HUDEP-2 (cell line): ENCODE results near the gene GALM.
"Not testable (repeated sequence)": the region's sequence is repeated elsewhere in the genome, so short reads cannot be mapped to it uniquely, and the experiment has no call there.

ENCODE experiments used
- DNase-seq, 76 experiments: peaks; one replicate each; lab custom pipeline; 2025; ENCODE audit not compliant: unreplicated experiment in 76 of 76; lab: John Stamatoyannopoulos, UW

GALM gene

GRCh38 chr2:38672445-38673391 lies 6.8 kb downstream of the GALM start:
- DNase-seq = no peak

DNA sequence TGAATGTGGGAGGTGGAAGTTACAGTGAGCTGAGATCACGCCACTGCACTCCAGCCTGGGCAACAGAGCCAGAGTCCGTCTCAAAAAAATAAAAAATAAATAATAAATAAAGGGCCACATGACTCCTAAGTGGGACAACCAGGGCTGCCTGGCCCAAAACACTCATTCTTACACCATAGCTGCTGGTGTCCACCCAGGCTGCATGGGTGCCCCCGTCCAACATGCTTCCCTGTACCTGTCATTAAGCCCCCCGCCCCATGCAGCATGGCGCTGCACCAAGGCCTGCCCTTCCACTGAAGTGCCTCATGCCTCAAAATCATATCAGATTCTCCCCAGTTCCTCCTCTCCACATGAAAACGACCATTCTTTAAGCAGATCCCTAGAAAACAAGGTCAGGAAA lies 10.8 kb downstream of the GALM start:
- no peak for DNase-seq

DNA sequence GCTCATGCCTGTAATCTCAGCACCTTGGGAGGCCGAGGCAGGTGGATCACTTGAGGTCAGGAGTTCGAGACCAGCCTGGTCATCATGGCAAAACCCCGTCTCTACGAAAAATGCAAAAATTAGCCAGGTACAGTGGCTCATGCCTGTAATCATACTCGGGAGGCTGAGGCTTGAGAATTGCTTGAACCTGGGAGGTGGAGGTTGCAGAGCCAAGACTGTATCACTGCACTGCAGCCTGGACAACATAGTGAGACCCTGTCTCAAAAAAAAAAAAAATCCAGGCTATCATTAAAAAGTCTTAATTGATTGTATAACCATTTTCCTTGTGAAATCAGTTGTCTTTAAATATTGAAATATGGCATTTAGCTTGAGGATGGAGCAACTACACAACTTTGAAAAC lies 15.0 kb downstream of the GALM start:
- not testable (repeated sequence) for DNase-seq

- DNase-seq = no peak
Observed at GRCh38 chr2:38682008-38682575, 16.2 kb downstream of the GALM start.

- DNase-seq = not testable (repeated sequence)
Observed at GRCh38 chr2:38682620-38683019, 16.7 kb downstream of the GALM start.

DNA sequence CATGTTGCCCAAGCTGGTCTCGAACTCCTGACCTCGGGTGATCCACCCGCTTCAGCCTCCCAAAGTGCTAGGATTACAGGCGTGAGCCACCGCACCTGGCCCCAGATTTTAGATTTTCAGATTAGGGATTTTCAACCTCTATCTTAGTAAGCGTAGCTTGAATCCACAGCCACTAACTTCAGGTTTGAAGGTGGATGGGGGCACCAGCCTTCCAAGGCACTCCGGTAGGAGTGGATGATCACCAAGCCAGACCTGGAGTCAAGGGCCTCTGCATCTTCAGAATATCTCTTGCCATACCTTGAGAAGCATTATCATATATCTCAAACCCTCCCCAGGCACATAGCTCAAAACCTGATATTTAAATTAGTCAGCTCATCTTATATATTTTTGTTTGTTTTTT lies 17.9 kb downstream of the GALM start:
- DNase-seq = no peak

DNA sequence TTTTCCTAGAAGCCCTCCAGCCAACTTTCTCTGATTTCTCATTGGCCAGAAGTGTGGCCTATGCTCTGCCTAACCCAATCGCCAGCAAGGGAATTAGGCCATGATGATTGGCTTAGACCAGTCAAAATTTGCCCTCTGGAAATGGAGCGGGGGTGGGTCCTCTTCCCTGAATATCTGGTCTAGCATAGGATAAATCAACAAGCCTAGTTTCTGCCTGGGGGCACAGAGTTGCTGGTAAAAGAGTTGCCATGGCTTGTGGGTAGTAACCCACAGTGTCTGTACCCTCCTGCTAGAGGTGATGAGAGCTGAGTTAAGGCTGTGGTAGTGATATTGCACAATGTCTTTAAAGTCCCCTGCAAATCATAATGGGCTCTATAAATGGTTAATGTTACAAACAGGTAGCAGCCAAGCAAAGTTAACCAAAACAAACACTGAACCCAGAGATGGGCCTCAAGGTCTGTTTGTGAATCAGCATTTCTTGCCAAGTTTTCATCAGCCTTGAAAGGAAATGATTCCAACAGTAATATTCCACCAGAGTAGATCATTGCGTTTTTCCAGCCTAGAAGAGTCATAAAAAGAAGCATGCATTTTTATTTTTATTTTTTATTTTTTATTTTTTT lies 19.3 kb downstream of the GALM start:
- no peak for DNase-seq

GRCh38 chr2:38690499-38691420 lies 24.8 kb downstream of the GALM start:
- DNase-seq = peak in 50 of 76 experiments; percentile 7 to 78 (median 44)

DNA sequence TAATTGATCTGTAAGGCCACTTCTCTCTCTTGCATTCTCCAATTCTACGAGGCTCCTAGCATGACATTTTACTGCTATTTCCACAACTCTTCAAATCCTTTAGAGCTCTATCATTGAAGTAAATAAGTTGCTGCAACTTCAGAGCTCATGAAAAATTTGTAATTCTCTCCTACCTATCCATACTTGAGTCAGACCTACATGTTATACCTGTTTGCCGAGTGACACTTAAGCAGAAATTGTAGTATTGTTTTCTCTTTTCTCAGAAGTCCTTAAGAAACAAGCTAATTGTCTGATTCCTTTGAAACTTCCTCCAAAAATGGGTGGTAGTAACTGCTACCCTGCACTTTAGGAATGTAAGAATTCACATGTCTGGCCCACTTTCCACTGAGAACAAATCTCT lies 26.1 kb downstream of the GALM start:
- DNase-seq = no peak

DNA sequence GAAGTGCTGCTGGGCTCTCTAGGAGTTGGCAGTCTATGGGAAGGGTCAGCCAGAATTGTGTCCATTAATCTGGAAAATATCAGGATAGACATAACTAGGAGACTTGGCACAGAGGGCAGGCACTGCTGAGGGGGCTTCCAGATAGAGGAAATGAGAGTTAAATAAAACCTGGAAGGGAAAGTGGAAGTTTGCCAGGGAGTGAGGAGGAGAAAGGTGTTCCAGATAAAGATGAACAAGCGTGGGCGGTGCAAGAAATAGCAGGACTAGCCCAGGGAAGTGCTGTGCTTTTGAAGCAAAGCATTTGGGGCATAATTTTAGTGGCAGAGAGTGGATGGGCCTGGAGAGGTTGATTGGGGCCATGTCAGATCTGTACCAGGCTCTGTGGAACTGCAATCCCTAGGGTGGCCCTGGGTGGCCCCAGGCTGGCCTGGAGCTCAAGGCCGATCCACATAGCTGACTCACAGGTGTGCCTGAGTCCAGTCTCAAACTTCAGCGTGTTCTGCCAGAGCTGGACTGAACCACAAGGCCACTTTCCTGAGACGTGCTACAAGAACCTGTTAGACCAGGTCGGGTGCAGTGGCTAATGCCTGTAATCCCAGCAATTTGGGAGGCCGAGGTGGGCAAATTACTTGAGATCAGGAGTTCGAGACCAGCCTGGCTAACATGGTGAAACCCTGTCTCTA lies 26.9 kb downstream of the GALM start:
- DNase-seq = peak in 9 of 76 experiments; percentile 2 to 18 (median 9)

GRCh38 chr2:38697116-38697840 lies 31.4 kb downstream of the GALM start:
- peak in 24 of 76 experiments; percentile 3 to 42 (median 15) for DNase-seq

DNA sequence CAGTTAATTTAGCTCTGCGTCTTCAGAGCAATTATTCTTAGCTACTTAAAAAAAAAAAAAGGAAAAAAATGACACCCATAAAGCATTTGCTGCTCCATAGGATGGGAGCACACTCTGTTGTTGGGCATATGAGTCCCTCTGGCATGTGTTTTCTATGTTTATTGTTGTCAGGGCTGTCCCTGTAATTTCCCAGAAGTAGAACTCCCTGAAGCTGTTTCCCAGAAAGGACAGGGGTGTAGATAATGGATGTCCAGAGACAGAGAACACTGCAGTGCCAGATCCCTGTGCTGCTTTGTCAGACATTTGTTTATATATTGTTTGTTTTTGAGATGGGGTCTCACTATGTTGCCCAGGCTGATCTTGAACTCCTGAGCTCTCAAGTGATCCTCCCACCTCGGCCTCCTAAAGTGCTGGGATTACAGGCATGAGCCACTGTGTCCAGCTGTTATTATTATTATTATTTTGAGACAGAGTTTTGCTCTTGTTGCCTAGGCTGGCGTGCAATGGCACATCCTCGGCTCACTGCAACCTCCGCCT lies 32.6 kb downstream of the GALM start:
- no peak for DNase-seq

GRCh38 chr2:38700113-38700785 lies 34.3 kb downstream of the GALM start:
- DNase-seq = no peak

- DNase-seq = no peak
Observed at GRCh38 chr2:38700881-38701458, 35.1 kb downstream of the GALM start.

- DNase-seq = no peak
Observed at GRCh38 chr2:38701542-38701941, 35.6 kb downstream of the GALM start.

DNA sequence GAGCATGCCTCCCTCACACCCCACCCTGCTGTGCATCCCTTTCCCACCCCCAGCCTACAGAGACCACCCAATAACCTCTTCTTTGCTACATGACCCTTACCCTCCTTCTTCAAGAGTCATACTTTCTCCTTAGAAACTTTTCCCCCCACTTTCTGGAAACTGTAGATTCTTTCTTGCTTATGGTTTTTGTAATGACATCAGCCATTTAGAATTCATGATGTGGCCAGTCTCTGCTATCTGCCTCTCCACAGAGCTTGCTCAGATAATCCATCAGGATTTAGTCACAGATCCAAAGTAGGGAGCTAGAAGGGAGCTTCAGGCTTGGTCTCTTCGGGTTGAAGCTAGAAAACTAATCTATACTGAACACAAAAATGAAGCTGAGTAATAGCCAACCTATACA lies 36.5 kb downstream of the GALM start:
- DNase-seq = no peak

DNA sequence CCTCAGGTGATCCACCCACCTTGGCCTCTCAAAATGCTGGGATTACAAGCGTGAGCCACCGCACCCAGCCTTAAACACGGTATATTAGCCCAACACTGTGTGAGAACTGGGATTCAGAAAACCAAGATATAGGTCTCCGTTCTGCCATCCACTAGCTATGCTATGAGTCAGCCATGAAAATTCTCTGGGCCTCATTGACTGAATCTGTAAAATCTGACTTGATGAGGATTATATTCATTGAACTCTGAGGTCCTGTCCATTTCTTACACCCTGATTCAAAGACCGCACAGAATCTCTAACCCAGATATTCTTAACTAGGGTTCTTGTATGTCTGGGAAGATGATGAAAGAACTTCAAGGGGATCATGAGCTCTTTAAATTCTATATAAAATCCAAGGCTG lies 37.4 kb downstream of the GALM start:
- DNase-seq = not testable (repeated sequence)

- no peak for DNase-seq
Observed at GRCh38 chr2:38704664-38705063, 38.8 kb downstream of the GALM start.
